Dedifferentiated amniotic fluid mesenchymal stem cell (primary cell): ENCODE data around the gene SSTR5.
"Not testable (repeated sequence)": the region's sequence is repeated elsewhere in the genome, so short reads cannot be mapped to it uniquely, and the experiment has no call there.

Experiments
- DNase-seq: peaks from one replicate; pipeline ENCODE4 v3.0.0-alpha.2; 2016; ENCODE audit errors: extremely low spot score

SSTR5 gene

DNA sequence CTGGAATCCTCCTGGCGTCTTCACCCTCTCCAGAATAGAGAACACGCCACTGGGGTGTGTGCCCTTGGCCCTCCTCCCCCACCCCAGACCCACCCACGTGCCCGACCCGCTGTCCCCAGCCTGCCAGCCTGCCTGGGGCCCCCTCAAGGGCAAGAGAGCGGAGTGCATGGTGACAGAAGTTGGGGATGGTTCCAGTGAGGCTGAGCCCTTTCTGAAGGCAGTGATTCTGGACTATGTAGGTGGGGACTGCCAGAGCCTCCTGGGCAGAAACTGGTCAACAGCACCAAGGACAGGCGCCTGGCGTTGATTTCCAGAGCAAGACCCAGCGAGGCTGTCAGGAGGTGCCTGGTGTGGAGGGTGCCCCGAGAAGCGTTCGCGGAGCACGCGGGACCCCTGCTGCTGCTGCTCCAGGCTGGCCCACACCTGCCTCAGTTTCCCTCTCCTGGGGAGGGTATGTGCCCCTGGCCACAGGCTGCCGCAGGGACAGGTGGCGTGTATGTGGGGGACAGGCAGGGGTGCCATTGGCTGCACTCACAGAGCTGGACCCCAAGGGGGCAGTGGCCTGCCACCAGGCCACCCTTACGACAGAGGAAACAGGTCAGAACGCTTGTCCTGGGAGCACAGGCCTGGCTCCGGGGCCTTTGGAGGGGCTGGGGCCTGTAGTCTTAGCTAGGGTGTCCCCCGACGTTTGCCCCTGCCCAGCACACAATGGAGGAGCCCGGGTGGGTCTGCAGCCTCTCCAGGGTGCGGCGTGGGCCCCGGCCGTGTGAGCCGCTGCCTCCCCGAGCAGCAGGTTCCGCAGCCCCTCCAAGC lies 1.2 kb downstream of the SSTR5 start:
- no peak for DNase-seq

DNA sequence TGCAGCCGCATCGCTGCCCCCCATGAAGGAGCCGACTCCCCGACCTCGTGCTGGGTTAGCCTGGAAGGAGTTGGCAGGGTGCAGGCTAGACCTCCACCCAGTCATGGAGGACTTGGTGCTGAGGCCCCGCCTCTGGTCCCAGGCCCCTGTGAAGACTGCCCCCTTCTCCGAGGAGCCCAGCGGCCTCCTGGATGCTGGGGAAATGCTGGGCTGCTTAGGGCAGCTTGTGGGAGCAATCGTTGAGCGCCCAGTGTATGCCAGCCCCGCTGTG lies 1.8 kb downstream of the SSTR5 start:
- no peak for DNase-seq

DNA sequence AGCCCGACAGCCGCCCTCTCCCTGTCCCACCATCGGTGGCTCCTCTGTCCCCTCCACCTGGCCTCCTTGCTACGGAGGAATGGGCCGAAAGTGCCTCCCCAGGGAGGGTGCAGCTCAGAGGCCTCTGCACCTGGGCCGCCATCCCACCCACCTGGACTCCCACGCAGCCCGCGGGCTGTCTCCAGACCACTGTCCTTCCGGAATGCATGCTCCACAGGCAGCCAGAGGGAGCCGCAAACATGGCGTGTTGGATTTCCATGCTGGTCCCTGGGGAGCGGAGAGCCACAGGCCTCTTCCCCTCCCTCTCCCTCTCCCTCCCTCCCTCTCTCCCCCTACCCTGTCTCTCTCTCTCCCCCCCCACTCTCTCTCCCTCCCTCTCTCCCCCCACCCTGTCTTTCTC lies 3.0 kb downstream of the SSTR5 start:
- DNase-seq: no peak

DNA sequence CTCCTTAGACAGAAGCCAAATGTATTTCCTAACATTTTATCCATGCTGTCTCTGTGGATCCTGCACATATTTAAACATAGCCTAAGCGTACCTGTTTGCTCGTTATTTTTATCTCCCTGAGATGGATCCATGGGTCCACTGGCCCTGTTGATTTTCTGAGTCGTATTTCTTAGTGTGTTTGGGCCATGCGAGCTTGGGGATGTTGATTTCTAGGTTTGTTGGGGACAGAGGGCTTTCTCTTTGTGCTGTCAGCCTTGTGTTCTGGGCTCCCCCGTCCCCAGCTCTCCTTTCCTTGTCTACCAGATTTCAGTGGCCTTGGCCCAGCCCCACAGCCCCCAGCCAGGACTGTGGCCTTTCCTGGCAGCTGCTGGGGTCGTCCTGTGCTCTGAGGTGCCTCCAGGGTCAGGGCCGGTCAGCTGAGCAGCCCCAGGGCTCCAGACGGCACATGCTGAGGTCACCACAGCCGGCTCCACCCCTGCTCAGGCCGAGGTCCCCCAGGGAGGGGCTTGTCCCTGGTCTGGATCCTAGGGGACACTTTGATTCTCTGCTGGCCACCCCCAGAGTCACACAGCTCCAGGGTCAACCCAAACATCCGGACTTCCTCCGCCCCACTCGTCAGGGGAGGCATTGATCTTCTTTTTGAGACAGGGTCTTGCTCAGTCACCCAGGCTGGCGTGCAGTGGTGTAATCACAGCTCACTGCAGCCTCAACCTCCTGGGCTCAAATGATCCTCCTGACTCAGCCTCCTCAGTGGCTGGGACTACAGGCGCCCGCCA lies 4.4 kb downstream of the SSTR5 start:
- DNase-seq: no peak

DNA sequence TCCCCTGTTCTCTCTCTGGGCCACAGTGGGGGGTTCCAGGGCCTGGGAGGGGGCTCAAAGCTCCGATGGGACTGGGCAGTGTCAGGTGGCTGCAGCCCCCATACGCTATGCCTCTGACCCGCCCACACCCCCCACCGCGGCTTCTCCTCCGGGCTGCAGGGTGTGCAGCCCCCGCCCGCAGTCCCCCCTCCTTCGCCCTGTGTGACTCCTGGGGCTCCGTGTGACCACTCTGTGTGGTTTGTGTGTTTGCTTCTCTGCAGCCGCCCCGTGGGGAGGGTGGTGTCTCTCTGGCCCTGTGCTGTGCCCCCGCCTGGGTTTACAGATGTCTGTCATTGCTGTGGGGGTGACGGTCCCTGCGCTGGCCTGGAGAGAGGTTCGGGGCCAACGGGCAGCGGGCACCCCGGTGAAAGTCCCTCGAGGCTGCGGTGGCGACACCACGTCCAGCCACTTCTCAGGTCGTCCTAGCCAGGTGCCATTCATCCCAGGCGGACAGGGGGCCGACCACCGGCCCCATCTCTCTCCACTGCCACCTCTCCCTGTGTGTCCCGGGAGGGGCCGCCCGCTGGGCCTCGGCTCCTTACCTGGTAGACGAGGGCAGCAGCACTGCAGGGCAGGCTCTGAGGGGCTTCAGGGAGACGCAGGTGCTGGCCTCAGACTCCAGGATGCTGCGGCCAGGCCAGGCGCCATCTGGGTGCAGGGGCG lies 5.5 kb downstream of the SSTR5 start:
- DNase-seq: no peak

DNA sequence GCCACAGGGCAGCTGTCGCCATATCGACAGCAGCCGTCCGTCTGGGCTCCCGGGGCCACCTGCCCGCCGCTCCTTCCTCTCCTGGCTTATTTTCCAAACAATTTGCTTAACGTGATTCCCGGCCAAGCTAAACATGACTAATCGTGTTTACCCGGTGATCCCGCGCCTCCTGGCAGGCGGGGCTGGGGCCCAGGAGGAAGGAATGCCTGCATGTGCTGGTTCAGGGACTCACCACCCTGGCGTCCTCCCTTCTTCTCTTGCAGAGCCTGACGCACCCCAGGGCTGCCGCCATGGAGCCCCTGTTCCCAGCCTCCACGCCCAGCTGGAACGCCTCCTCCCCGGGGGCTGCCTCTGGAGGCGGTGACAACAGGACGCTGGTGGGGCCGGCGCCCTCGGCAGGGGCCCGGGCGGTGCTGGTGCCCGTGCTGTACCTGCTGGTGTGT lies 6.1 kb downstream of the SSTR5 start:
- DNase-seq: peak; percentile 51

DNA sequence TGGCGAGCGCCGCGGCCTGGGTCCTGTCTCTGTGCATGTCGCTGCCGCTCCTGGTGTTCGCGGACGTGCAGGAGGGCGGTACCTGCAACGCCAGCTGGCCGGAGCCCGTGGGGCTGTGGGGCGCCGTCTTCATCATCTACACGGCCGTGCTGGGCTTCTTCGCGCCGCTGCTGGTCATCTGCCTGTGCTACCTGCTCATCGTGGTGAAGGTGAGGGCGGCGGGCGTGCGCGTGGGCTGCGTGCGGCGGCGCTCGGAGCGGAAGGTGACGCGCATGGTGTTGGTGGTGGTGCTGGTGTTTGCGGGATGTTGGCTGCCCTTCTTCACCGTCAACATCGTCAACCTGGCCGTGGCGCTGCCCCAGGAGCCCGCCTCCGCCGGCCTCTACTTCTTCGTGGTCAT lies 6.8 kb downstream of the SSTR5 start:
- no peak for DNase-seq

DNA sequence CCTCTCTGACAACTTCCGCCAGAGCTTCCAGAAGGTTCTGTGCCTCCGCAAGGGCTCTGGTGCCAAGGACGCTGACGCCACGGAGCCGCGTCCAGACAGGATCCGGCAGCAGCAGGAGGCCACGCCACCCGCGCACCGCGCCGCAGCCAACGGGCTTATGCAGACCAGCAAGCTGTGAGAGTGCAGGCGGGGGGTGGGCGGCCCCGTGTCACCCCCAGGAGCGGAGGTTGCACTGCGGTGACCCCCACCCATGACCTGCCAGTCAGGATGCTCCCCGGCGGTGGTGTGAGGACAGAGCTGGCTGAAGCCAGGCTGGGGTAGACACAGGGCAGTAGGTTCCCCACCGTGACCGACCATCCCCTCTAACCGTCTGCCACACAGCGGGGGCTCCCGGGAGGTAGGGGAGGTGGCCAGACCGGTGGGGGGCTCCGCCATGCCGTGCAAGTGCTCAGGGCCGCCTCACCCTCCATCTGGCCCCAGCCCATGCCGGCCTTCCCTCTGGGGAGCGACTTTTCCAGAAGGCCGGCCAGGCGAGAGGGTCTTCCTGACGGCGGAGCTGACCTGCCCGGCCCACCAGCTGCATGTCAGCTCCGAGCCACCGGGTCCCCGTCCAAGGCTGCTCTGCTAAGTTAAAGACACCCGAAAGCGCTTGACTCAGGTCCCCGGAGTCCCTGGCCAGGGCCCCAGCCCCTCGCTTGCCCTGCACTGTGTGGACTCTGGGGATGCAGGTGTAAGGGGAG lies 7.4 kb downstream of the SSTR5 start:
- no peak for DNase-seq

DNA sequence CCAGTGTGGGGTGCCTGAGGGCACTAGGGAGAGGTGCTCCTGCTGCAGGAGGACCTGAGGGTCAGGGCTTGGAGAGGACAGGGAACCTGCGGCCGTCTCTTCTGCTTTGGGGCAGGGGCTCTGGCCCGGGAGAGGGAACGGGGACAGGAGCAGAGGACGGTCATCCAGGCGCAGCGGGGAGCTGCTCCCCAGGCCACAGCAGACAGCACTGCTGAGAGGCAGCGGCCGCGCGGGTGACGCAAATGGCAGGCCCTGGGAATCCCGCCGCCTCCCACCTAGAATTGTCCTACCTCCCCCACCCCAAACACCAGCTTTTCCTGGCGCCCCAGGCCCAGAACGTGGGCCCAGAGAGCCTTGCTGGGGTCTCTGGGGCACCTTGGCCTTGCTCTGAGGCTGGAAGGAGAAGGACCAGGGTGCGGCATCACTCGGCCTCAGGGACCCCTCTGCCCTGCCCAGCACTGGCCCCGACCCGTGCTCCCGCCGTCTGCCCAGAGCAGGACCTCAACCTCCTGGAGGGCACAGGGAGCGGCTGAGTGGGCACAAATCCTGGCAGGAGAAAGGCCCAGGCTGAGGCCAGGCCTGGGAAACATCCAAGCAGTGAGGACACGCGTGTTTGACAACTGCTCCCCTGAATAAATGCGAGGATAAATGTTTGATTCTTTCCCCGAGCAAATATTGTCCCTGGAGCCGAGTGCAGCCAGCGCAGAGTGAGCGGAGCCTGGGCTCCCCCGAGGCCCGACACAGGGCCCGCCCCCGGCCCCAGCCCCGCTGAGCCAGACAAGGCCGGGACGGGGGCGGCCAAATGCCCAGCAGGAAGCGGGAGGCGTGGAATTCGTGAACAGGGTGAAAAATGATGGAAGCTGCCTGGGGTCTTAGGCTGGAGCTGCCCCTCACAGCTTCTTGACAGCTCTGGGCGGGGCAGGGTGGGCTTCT lies 8.5 kb downstream of the SSTR5 start:
- no peak for DNase-seq

DNA sequence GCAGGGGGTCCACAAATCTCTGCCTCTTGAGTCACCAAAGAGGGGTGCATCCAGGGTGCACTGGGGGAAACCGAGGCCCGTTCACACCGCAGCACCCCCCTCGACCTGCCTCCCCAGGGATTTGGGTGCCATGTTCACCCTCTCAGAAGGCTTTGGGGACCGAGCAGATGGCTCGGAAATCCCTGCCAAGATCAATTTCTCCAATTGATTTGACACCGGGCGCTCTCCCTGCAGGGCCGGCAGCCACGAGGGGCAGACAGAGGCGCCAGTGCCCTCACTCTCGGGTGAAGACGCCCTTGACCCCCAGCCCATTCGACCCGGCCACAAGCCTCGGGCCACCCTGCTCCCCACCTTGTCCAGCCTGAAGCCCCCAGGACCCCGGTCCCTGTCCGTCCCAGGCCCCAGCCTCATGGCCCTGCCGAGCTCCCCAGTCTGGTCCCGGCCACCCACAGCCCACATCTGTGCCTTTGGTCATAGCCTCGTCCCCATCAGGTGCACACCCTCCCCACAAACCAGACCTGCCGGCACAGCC lies 9.3 kb downstream of the SSTR5 start:
- DNase-seq: no peak

DNA sequence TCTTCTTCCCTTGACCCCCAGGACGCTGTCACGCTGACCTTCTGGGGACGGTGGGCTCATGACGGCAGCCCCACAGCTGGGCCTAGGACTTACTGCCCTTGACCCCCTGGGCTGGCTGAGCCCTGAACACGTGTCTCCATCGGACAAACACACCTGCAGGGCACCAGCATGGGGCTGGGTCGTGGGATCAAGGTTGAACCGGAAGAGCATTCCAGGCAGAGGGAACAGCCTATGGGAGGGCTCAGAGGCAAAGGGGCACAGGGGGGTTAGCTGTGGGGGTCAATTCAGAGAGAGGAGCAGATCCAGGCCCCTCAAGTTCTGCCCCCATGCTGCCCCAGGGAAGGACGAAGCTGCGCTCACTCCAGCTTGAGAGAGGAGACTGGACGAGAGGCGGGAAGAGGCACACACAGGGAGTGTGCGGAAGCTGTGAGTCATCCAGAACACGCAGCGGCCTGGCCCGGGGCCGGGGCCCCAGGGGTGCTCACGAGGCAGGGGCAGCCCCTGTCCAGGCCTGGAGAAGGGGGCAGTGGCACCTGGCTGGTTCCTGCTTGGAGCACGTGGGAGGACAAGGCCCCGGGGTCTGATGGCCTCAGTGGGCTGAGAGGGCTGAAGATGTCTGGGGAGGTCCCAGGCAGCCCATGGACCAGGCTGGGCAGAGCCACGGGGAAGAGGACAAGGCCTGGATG lies 9.9 kb downstream of the SSTR5 start:
- no peak for DNase-seq

DNA sequence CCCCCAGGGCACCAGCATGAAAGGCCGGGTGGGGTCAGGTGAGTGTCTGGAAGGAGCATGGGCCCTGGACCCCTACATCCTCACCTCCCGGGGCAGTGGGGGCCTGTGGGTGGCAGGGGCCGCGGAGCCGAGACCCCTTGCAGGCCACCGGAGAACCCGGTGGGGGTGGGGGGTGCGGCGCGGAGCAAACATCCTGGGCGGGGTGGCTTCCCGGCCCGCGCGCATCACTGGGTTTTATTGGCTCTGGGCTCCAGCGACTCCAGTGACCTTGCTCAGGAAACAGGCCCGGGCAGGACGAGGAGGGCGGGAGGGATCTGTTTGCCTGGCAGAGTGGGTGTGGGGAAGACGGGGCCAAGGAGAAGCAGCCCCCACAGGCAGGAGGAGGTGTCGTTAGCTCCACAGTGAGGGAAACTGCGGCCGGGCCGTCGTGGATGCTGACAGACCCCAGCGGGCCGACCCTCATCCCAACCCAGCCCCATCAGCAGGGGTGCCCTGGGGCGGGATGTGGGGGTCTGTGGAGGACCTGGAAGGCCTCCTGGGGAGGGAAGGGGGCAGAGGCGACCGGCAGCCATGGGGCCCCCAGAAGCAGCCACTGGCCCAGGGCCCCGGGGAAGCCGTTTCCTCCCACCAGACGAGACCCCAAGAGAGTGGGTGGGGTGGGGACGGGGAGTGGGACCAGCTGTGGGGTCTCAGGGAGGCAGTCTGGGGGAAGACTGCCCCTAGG lies 10.6 kb downstream of the SSTR5 start:
- no peak for DNase-seq

DNA sequence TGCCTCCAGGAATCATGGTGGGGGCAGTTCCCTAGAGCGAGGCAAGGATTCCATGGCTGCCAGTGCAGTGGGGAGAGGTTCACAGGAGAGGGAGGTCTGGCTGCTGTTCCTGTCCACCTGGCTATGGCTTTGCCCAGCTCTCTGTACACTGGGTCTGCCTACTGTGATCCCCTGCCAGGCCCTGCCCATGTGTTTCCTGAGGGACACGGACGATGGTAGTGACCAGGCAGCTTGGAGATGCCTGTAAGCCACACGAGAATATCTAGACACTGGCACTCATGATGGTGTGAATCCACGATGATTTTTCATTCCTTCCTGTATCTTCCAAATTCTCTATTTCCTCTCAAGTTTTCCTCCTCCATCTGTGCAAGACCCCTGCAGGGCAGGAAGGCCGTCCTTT lies 12.4 kb downstream of the SSTR5 start:
- no peak for DNase-seq

DNA sequence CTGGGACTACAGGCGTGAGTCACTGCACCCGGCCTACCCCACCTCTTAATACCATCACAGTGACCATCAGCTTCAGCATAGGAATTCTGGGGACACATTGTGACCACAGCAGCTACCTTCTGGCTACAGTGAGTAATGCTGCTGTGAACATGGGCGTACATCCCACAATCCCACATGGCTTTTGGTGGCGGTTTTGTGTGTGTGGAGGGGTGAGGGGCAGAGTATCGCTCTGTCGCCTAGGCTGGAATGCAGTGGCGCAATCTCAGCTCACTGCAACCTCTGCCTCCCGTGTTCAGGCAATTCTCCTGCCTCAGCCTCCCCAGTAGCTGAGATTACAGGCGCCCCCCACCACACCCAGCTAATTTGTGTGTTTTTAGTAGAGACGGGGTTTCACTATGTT lies 13.9 kb downstream of the SSTR5 start:
- DNase-seq: not testable (repeated sequence)

DNA sequence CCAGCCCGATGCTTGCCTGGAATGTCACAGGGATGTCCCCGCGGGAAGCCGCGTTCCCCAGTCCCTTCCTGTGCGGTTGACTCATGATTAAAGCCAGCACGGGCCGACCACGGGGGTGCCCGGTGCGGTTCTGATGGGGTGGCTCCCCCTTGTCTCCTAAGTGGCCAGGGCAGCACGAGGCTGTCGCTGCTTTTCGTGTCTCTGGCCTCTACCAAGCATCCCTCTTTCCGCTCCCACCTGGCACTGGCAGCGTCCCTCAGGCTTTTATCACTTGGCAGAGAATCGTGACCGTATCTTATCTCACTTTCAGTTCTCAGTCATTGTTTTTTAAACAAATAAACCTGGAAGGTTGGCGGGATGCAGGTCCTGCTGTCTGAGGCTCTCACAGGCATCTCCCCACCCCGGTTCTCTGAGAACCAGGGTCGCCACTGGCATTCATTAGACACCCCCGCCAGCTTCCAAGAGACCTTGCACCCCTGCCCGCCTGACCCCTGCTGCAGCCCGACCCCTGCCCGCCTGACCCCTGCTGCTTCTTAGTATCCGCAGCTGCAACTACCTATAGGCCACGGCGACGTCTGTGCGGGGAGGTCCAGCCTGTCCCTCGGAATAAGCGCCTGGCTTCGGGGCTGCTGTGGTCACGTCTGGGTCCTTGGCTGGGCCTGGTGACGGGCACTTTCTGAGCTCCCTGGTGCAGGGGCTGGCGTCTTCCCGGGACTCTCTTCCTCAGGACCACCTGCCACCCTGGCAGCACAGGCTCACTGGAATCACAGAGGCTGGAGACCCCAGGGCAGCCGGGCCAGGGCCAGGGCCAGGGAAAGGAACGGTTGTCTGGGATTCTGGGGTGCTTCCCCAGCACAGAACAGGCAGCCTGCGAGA lies 16.0 kb downstream of the SSTR5 start:
- DNase-seq: no peak

DNA sequence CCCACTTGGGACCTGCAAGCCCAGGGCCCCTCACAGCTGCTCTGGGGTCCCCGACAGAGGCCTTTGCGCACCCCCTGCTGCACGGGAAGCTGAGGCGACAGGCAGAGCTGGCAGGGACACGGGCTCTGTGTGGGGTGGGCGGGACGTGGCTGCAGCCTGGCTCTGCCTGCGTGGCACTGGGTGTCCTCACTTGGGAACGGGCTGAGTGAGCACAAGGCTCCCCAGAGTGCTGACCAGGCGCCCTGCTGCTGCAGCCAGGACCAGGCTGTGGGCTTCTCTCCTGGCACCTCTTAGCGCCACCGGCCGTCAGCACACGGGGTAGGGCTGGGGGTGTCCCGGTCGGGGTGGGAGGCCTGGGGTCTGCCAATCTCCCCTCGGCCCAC lies 16.9 kb downstream of the SSTR5 start:
- DNase-seq: no peak

DNA sequence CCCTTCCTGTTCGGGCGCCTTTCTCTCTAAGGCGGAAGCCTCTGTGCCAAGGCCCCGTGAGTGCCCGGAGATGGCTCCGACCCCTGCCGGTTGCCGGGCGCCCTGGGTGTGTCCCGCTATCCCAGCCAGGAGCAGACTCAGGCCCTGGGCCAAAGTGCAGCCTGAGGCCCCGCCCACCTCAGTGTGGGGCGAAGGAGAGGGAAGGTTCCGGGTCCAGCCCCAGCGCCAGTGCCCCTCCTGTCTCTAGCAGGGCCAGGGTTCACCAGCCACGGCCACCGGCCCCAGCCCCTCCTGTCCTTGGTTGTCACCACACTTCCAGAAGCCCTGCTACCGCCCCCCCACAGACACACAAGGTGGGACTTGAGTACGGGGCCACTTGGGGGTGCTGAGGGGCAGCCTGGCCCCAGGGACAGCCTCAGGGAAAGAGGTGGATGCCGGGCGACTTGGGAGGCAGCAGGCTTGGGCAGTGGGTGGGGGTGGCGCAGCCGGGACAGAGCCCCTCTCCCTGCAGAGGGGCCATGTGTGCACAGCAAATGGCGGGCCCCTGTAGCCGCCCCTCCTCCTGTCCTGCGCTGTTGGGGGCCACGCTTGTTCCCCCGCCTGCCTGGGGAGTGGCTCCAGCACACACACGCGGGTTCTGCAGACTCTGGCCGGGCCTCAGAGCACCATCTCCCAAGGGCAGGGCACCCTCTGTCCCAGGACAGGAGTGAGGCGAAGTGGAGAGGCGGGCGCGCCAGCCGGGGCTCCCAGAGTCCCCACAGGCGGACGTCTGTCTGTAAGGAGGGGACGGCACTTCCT lies 17.5 kb downstream of the SSTR5 start:
- no peak for DNase-seq
